Gastroesophageal sphincter (tissue), 4 donors: Measurements from ENCODE around the gene AFAP1. TPM values are rescaled to one million over a fixed set of nuclear protein-coding genes. Genes with fewer than 3 reads are reported as not detected.
A peak's percentile ranks its signal among the peaks of the same experiment; 100 is the strongest.

Experiments
- ATAC-seq: fragments of 150-250 bp; one replicate; pipeline ENCODE4 v1.9.1; 2016; ENCODE audit warnings: mild to moderate bottlenecking, moderate library complexity
- H3K27ac ChIP-seq, 4 donors: fragments of 200-600 bp; sonication (generic) in 3 of 4; 1 replicate in 3 of 4; 2 replicates in 1 of 4; pipeline ENCODE4 v1.5.1; 2016 to 2019
- H3K27me3 ChIP-seq: fragments of 200-600 bp; sonication (generic); one replicate; pipeline ENCODE4 v1.5.1; 2019
- H3K36me3 ChIP-seq, 2 donors: fragments of 200-600 bp; sonication (generic); one replicate each; pipeline ENCODE4 v1.5.1; 2019; ENCODE audit warnings: control low read depth in 1 of 2
- H3K4me1 ChIP-seq, 3 donors: fragments of 200-600 bp; sonication (generic); 1 replicate in 2 of 3; 2 replicates in 1 of 3; pipeline ENCODE4 v1.5.1; 2016 to 2019; ENCODE audit warnings: control low read depth in 2 of 3
- H3K4me3 ChIP-seq, 2 donors: fragments of 200-600 bp; sonication (generic); one replicate each; pipeline ENCODE4 v1.5.1; 2019; ENCODE audit warnings: mild to moderate bottlenecking in 1 of 2, moderate library complexity in 1 of 2
- H3K9me3 ChIP-seq, 3 donors: fragments of 200-600 bp; sonication (generic); one replicate each; pipeline ENCODE4 v1.5.1; 2017 to 2019; ENCODE audit warnings: control low read depth in 2 of 3
- EP300 ChIP-seq: sonication (generic); formaldehyde crosslinking; IDR thresholded peaks from one replicate; pipeline ENCODE4 v1.6.1; 2017; ENCODE audit warnings: antibody characterized with exemption, mild to moderate bottlenecking
- POLR2A ChIP-seq, 2 donors: fragments of 450-650 bp; IDR thresholded peaks; one replicate each; pipeline ENCODE4 v1.6.1; 2017; ENCODE audit warnings: antibody characterized with exemption in 2 of 2, mild to moderate bottlenecking in 2 of 2, moderate library complexity in 1 of 2
- POLR2AphosphoS5 ChIP-seq: sonication (generic); formaldehyde crosslinking; IDR thresholded peaks from one replicate; pipeline ENCODE4 v1.6.1; 2017; ENCODE audit warnings: antibody characterized with exemption
- WGBS, 2 donors: methylation state at CpG; one replicate each; pipeline ENCODE4 v1.1.5; 2018; ENCODE audit warnings: low coverage in 1 of 2; 5-methylcytosine and 5-hydroxymethylcytosine counted together
- total RNA-seq, 4 donors: library from RNA; depleted of rRNA; stranded (reverse); fragments of >200 nt; gene quantifications; one replicate each; pipeline ENCODE4 v1.1.0, GENCODE V29; 2016
- TF ChIP-seq, protein P1 (sequence below), 4 experiments: fragments of 200-600 bp in 2 of 4; fragments of 450-650 bp in 2 of 4; sonication (generic) in 1 of 4; IDR thresholded peaks; one replicate each; pipeline ENCODE4 v1.5.1; 2017 to 2019; ENCODE audit warnings: antibody characterized with exemption in 4 of 4, mild to moderate bottlenecking in 2 of 4, moderate library complexity in 2 of 4

Gene AFAP1
- total RNA-seq, 4 donors from 2014 or later, result 32.0 to 79.7 (median 48.1) TPM

DNA sequence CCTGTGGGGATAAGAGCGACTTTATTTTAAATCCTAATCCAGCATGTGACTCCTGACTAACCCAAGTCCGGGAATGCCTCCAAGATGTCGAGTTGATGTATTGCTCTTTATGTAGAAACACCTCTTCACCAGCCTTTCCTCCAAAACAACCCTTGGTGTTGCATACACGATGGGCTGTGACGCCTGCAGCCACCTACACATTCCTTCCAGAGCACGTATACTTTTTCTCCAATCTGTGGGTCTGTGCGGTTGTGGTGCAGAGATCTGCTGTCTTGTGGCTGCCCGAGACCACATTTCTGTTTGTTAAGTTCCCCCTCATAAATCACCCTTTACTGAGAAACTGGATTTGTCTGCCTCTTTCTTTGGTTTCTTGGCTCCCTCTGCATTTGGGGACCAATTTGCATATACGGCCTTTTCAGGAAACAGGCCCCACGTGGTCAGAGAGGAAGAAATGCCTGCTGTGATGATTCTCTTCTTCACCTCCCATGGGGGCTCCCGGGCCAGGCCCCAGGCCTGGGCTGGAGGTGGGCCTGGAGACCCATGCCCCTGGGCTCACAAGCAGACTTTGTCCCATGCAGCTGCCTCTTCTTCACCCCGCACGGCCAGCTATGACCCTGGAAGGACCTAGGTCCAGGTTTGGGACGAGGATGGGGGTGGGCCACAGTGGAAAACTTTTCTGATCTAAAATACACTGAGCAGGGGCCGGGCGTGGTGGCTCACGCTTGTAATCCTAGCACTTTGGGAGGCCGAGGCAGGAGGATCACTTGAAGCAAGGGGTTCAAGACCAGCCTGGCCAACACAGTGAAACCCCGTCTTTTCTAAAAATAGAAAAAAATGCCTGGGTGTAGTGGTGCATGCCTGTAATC is 21.4 kb upstream of the AFAP1 start:
- Histone ChIP-seq H3K4me1 (peaks cover 0 to 63% (median 20%) of the 10 kb centered on the region in 3 donors), H3K27ac (peak overlapping the region; percentile 27 to 89 (median 86))

DNA sequence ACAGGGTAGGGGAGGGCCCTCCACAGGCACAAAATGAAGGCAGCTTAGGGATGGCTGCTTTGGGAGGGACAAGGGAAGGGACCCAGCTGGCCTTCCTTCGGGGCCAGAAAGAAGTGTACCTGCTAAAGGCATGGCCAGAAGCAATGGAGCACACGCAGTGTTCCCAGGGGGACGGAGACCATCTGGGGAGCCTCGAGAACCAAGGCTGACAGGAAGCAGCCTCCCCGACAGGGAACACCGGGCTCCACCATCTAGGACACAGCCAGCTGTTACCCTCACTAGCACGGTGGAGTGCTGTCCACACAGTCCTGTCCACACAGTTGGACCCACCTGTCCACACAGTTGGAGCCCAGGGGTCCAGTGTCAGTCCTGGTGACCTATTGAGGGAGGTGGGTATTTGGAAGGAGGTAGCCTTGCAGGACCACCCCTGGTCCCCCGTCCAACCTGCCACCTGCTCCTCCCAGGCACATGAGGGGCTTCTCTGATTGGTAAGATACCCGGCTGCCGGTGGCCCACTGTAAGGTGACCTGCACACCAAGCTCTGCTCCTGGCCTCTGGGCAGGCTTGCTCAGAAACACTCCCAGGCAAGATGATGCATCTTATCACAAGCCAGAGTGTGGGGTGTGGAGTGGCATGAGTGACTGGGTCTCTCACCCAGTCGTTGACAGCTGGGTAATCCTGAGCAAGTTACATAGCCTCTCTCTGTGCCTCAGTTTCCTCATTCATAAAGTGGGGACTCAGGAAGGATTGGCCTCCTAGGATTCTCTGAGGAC is 20.5 kb upstream of the AFAP1 start:
- peak; percentile 62 for ATAC-seq
- peak overlapping the region; percentile 27 to 89 (median 86) for H3K27ac ChIP-seq
- WGBS, 2 donors, result 69% methylated on average over 4 of the region's 11 CpGs; no CpG with 5 or more reads in 1 of the 2 donors
- TF ChIP-seq, protein P1, sequence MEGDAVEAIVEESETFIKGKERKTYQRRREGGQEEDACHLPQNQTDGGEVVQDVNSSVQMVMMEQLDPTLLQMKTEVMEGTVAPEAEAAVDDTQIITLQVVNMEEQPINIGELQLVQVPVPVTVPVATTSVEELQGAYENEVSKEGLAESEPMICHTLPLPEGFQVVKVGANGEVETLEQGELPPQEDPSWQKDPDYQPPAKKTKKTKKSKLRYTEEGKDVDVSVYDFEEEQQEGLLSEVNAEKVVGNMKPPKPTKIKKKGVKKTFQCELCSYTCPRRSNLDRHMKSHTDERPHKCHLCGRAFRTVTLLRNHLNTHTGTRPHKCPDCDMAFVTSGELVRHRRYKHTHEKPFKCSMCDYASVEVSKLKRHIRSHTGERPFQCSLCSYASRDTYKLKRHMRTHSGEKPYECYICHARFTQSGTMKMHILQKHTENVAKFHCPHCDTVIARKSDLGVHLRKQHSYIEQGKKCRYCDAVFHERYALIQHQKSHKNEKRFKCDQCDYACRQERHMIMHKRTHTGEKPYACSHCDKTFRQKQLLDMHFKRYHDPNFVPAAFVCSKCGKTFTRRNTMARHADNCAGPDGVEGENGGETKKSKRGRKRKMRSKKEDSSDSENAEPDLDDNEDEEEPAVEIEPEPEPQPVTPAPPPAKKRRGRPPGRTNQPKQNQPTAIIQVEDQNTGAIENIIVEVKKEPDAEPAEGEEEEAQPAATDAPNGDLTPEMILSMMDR (IDR thresholded peaks at IDR 0.05), result no peak
- TF ChIP-seq POLR2A (IDR thresholded peaks at IDR 0.05) (no peak), EP300 (no peak), POLR2AphosphoS5 (no peak)
- H3K4me3 ChIP-seq, result no peak overlapping the region
- H3K36me3 ChIP-seq, result no peaks in the 10 kb centered on the region
- H3K27me3 ChIP-seq, result no peaks in the 10 kb centered on the region
- H3K9me3 ChIP-seq, result no peaks in the 10 kb centered on the region
- peaks cover 0 to 63% (median 20%) of the 10 kb centered on the region in 3 donors for H3K4me1 ChIP-seq

More for the DNA sequence above, 21.4 kb upstream of the AFAP1 start:
- no peaks in the 10 kb centered on the region for H3K9me3 ChIP-seq
- no peaks in the 10 kb centered on the region for H3K36me3 ChIP-seq
- TF ChIP-seq POLR2AphosphoS5, result peak; percentile 78
- no peak for TF ChIP-seq POLR2A (IDR thresholded peaks at IDR 0.05)
- ATAC-seq, result peak; percentile 82
- no peak overlapping the region for H3K4me3 ChIP-seq
- H3K27me3 ChIP-seq, result no peaks in the 10 kb centered on the region
- 21 to 23% methylated on average over 10 to 12 of the region's 19 CpGs for WGBS, 2 donors

- WGBS, 2 donors, result 49 to 63% methylated on average over 2 to 4 of the region's 7 CpGs
- H3K9me3 ChIP-seq, result no peaks in the 10 kb centered on the region
- H3K4me1 ChIP-seq, result peaks cover 0 to 57% (median 20%) of the 10 kb centered on the region in 3 donors
- H3K27me3 ChIP-seq, result no peaks in the 10 kb centered on the region
- no peaks in the 10 kb centered on the region for H3K36me3 ChIP-seq
- H3K4me3 ChIP-seq, result no peak overlapping the region
- TF ChIP-seq, protein P1 (IDR thresholded peaks at IDR 0.05), result peak in 2 of 4 experiments; percentile 13 to 38
- TF ChIP-seq POLR2AphosphoS5, result no peak
- no peak for ATAC-seq
- peak overlapping the region in 3 of 4 donors; percentile 84 to 89 (median 88) for H3K27ac ChIP-seq
Observed at GRCh38 chr4:7959078-7959477, 19.4 kb upstream of the AFAP1 start.

DNA sequence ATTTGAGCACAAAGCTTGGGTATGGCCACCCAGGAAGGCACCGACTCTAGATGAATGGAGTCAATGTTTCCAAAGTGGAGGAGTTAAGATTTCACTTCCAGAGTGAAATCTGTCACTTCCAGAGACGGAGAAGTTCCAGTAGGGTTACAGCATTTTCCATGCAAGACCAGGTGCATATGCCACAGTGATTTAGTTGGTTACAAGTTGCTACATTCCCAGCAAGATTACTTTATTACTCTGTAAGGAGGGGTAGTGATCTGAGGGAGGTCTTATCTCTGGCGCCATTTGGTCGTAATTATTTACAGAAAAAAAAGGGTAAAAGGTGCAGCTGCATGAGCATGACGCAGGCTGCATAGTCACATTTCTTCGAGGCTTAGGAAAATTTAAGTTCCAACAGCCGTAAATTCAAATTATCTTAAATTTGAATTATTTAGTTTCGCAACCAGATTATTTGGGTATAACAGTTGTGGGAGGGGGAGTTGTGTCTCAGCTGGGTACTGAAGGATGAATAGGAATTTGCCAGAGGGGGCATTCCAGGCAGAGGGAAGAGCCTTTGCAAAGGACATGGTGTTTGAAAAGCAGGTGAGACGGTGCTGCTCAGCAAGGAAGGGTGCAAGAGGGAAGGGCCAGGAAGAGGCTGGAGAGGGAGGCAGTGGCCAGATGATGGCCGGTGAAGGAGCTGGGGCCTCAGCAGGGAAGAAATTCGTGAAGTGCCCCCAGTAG is 17.4 kb upstream of the AFAP1 start:
- ATAC-seq, result no peak

More for the DNA sequence above, 17.4 kb upstream of the AFAP1 start:
- 76 to 77% methylated on average over 10 to 11 of the region's 11 CpGs for WGBS, 2 donors
- no peaks in the 10 kb centered on the region for H3K27me3 ChIP-seq
- no peak overlapping the region for H3K4me3 ChIP-seq
- H3K4me1 ChIP-seq, result peaks cover 0 to 56% (median 20%) of the 10 kb centered on the region in 3 donors
- H3K36me3 ChIP-seq, result no peaks in the 10 kb centered on the region
- H3K27ac ChIP-seq, result peak overlapping the region in 3 of 4 donors; percentile 39 to 54 (median 53)
- H3K9me3 ChIP-seq, result no peaks in the 10 kb centered on the region
- TF ChIP-seq, protein P1 (IDR thresholded peaks at IDR 0.05), result no peak
- TF ChIP-seq EP300, result no peak
- no peak for TF ChIP-seq POLR2AphosphoS5
- TF ChIP-seq POLR2A (IDR thresholded peaks at IDR 0.05), result no peak
